GM18951 (cell line): ENCODE results near the gene BEST3.
"Not testable (repeated sequence)": the region's sequence is repeated elsewhere in the genome, so short reads cannot be mapped to it uniquely, and the experiment has no call there.

Source experiments
- POLR2A ChIP-seq: IDR thresholded peaks from 4 replicates; pipeline ENCODE4 v1.6.1; 2011; ENCODE audit warnings: mild to moderate bottlenecking; ENCODE audit not compliant: insufficient read length, insufficient read depth; ENCODE audit errors: extremely low read depth
- in situ Hi-C: fragments of 300-500 bp; cut with MboI; formaldehyde crosslinking; loops from one replicate; pipeline ENCODE4 v1.12.0; 2022; ENCODE audit warnings: low sequenced_read_pairs, mixed read lengths, inconsistent platforms; ENCODE audit not compliant: unreplicated experiment

The BEST3 gene

GRCh38 chr12:69620921-69621320, 78.2 kb downstream of the BEST3 start:
- in situ Hi-C loops, result no loop called here
- no peak for TF ChIP-seq POLR2A

DNA sequence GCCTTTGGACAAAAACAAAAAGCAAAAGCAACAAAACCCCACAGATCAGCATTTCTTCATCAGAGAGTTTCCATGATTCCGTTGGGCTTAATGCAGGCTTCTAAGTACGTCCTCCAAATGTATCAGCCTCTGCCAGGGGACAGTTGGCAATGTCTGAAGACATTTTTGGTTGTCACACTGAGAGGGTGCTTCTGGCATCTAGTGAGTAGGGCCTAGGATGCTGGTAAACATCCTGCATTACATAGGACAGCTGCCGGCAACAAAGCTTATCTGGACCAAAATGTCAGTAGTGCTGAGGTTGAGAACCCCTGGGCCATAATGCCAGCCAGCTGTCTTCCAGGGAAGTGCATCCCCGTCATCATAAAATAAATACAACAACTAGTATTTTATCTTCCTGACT, 79.0 kb downstream of the BEST3 start:
- in situ Hi-C loops, result no loop called here
- no peak for TF ChIP-seq POLR2A

DNA sequence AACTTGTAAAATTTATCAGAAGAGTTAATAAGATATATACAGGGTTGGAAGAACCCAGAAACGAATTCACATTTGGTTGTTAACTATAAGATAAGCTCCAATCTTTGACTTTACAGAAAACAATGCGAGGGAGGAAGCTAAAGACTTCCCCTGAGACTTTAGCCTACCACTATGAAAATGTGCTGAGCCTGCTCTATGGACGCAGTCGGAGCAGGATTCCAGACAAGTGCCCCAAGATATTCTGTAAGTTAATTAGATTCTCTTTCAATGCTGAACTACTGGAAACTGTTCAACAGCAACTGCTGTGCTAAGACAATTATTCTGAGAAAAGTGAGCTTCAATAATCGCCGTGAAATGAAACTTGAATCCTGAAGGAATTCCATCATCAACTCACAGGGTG, 80.1 kb downstream of the BEST3 start:
- in situ Hi-C loops, result no loop called here
- TF ChIP-seq POLR2A, result no peak

- no peak for TF ChIP-seq POLR2A
- in situ Hi-C loops, result no loop called here
Observed at GRCh38 chr12:69616025-69616424, 83.1 kb downstream of the BEST3 start.

- TF ChIP-seq POLR2A, result no peak
- in situ Hi-C loops, result no loop called here
Observed at GRCh38 chr12:69613351-69613750, 85.8 kb downstream of the BEST3 start.

DNA sequence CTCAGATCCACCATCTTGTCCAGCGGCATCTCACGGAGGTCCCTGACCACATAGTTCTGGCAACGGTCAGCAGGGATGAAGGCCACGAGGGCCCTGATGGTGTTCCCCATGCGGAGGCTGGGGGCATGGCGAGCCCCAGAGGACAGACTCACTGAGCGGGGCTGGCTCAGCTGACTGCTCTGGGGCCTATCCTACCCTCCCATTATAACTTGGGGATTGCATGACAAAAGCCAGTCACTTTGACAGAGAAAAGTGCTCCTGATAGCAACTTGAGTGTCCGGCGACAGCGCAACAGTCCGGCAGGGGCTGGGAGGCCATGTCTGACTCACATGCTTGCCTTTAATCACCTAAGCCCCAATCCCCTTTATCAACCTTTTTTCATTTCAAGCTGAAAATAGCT, 88.4 kb downstream of the BEST3 start, which contains the start of gene LRRC10:
LRRC10 (minus strand) TSS at position 179 of the 400 bp plus-strand sequence; CDS start at position 110, 69 bp downstream.
- TF ChIP-seq POLR2A, result no peak
- in situ Hi-C loops, result no loop called here

DNA sequence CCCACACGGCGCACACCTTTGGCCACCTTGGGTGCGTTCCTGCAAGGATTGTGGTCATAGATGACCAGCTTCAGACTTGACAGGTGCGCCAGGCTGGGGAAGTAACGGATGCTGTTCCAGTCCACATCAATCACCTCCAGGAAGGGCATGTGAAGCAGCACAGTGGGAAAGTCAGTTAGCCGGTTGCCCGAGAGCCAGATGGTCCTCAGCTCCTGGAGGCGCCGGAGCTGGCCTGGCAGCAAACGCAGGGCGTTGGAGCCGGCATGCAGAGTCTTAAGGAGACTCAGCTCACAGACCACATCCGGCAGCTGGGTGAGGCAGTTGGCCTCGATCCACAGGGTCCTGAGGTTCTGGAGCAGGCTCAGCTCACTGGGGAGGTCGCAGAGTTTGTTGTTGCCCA, 89.0 kb downstream of the BEST3 start:
- in situ Hi-C loops, result no loop called here
- TF ChIP-seq POLR2A, result no peak

DNA sequence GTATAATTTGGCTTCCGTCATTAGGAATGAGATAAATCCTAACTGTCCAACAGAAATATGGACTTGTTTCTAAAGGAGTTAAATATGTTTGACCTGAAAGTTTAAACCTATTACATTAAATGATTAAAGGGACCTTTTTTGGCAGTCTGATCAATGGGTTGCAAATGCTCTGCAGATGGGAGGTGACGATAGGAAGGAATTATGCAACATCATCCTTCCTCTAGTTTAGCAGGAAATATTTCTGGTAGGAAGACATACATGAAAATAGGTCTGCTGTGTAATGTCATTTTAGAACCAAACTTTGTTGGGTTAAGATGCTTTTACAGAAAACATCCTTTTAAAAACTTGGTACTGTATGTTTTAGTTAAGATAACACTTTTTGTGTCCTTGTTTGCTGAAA, 91.0 kb downstream of the BEST3 start:
- in situ Hi-C loops, result no loop called here
- no peak for TF ChIP-seq POLR2A

- in situ Hi-C loops, result not testable (repeated sequence)
Observed at GRCh38 chr12:69604275-69604674, 94.8 kb downstream of the BEST3 start.
